ENCODE results near the gene ACO2.
A peak's percentile ranks its signal among the peaks of the same experiment; 100 is the strongest.

DNA sequence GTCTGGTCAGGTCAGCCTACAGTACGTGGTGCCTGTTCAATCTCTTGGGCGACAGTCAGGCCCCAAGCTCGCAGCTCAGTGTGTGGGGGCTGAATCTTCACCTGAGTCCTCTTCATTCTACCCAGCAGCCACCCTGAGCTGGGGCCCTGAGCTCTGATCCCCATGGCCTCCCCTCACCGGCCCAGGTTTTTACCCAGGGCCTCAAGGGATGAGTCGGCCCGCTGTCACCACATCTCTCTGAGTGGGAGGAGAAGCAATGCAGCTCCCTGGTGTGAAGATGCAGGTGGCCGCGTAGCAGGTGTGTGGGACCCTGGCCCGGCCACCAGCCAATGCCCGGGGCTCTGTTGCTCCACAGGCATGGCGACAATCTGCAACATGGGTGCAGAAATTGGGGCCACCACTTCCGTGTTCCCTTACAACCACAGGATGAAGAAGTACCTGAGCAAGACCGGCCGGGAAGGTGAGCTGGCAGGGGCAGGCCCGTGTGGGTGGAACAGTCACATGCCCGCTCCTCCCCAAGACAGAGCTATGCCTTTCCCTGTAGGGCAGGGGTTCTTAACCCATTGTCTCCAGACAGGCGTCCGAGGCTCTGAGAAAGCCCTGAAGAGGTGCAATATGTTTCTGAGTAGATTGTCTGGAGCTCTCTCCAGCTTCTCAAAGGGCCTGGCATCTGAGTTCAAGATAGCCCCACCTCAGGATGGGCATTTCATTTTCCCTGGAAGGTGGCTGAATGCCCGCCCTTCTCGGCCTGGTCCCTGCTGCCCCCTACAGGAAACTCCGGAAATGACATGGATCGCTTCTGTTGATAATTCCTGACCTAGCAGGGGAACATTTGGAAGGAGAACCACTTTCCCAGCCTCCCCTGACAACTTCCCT, 48.5 kb downstream of the ACO2 start:
- TF ChIP-seq, protein P1, sequence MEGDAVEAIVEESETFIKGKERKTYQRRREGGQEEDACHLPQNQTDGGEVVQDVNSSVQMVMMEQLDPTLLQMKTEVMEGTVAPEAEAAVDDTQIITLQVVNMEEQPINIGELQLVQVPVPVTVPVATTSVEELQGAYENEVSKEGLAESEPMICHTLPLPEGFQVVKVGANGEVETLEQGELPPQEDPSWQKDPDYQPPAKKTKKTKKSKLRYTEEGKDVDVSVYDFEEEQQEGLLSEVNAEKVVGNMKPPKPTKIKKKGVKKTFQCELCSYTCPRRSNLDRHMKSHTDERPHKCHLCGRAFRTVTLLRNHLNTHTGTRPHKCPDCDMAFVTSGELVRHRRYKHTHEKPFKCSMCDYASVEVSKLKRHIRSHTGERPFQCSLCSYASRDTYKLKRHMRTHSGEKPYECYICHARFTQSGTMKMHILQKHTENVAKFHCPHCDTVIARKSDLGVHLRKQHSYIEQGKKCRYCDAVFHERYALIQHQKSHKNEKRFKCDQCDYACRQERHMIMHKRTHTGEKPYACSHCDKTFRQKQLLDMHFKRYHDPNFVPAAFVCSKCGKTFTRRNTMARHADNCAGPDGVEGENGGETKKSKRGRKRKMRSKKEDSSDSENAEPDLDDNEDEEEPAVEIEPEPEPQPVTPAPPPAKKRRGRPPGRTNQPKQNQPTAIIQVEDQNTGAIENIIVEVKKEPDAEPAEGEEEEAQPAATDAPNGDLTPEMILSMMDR (tag by site-specific recombination; IDR thresholded peaks at IDR 0.05) = peak; percentile 80
- no peak for TF ChIP-seq ZNF76 (tag by site-specific recombination; IDR thresholded peaks at IDR 0.05; ENCODE audit: borderline replicate concordance, low read depth)
- TF ChIP-seq REPIN1 (tag by site-specific recombination; IDR thresholded peaks at IDR 0.05; ENCODE audit: low read depth) = no peak
- no peak for TF ChIP-seq ZNF830 (tag by site-specific recombination; IDR thresholded peaks at IDR 0.05; ENCODE audit: low read depth)
- TF ChIP-seq ZNF366 (tag by site-specific recombination; conservative IDR thresholded peaks at IDR 0.05) = no peak
- TF ChIP-seq ZBTB8A (tag by site-specific recombination; IDR thresholded peaks at IDR 0.05) = no peak
- no peak for TF ChIP-seq PATZ1 (tag by site-specific recombination; IDR thresholded peaks at IDR 0.05)
- no peak for TF ChIP-seq ZNF16 (tag by site-specific recombination; IDR thresholded peaks at IDR 0.05; ENCODE audit: low read depth)
- no peak for TF ChIP-seq ZNF274 (IDR thresholded peaks at IDR 0.05; ENCODE audit: low read length)
- no peak for TF ChIP-seq ZNF274 (tag by site-specific recombination; IDR thresholded peaks at IDR 0.05; ENCODE audit: borderline replicate concordance)
- no peak for TF ChIP-seq TCF7L2 (IDR thresholded peaks at IDR 0.05; ENCODE audit: borderline replicate concordance, low read depth, low read length)
- no peak for TF ChIP-seq HOXA7 (CRISPR knock-in tag; IDR thresholded peaks at IDR 0.05; ENCODE audit: borderline replicate concordance)
- no peak for TF ChIP-seq ZNF174 (tag by site-specific recombination; IDR thresholded peaks at IDR 0.05)
- TF ChIP-seq ZNF704 (tag by site-specific recombination; IDR thresholded peaks at IDR 0.05) = no peak
- TF ChIP-seq ZNF660 (tag by site-specific recombination; IDR thresholded peaks at IDR 0.05) = 0 out of 2 replicates have a peak, but pooled peaks have one; percentile 29
